Natural killer cell (primary cell): ENCODE data around the gene CDHR3. TPM values are rescaled to one million over a fixed set of nuclear protein-coding genes. Genes with fewer than 3 reads are reported as not detected.

Source experiments
- ATAC-seq, 3 donors: fragments of 150-1000 bp in 2 of 3; fragments of 200-7000 bp in 1 of 3; cut with Tn5 transposase; 1 replicate in 1 of 3; 2 replicates in 2 of 3; pipeline ENCODE4 v1.10.0; 2021; ENCODE audit warnings: mild to moderate bottlenecking in 2 of 3, moderate library complexity in 2 of 3
- DNase-seq, 2 donors: peaks; one replicate each; pipeline versions ENCODE4 v3.0.0 to v3.0.0-alpha.2; 2013 to 2021; ENCODE audit warnings: mixed read lengths in 1 of 2
- H3K27ac ChIP-seq: one replicate; pipeline ENCODE4 v1.5.1; 2013; ENCODE audit warnings: mild to moderate bottlenecking, low read length
- H3K27me3 ChIP-seq: one replicate; pipeline ENCODE4 v1.6.1; 2013; ENCODE audit warnings: low read length; ENCODE audit not compliant: control insufficient read depth, insufficient read depth
- H3K36me3 ChIP-seq: one replicate; pipeline ENCODE4 v1.6.1; 2013; ENCODE audit warnings: low read length; ENCODE audit not compliant: control insufficient read depth, insufficient read depth
- H3K4me1 ChIP-seq: one replicate; pipeline ENCODE4 v1.6.1; 2013; ENCODE audit warnings: low read length; ENCODE audit not compliant: control insufficient read depth, insufficient read depth
- H3K4me3 ChIP-seq: one replicate; pipeline ENCODE4 v1.5.1; 2013; ENCODE audit warnings: low read length
- H3K9me3 ChIP-seq: one replicate; pipeline ENCODE4 v1.6.1; 2013; ENCODE audit warnings: low read length; ENCODE audit not compliant: control insufficient read depth, insufficient read depth
- H3K27ac Mint-ChIP-seq, 2 donors: one replicate each; pipeline ENCODE4 v1.8.0; 2022; ENCODE audit warnings: mild to moderate bottlenecking in 2 of 2, mixed read lengths in 2 of 2, moderate library complexity in 1 of 2
- H3K27me3 Mint-ChIP-seq, 2 donors: one replicate each; pipeline ENCODE4 v1.8.0; 2022; ENCODE audit warnings: low read depth in 2 of 2, mixed read lengths in 2 of 2
- H3K36me3 Mint-ChIP-seq: one replicate; pipeline ENCODE4 v1.8.0; 2022; ENCODE audit warnings: mixed read lengths
- H3K4me1 Mint-ChIP-seq, 2 donors: one replicate each; pipeline ENCODE4 v1.8.0; 2022; ENCODE audit warnings: mixed read lengths in 2 of 2
- H3K4me3 Mint-ChIP-seq: one replicate; pipeline ENCODE4 v1.8.0; 2022; ENCODE audit warnings: mild to moderate bottlenecking, moderate library complexity, mixed read lengths
- H3K9me3 Mint-ChIP-seq, 2 donors: one replicate each; pipeline ENCODE4 v1.8.0; 2022; ENCODE audit warnings: mixed read lengths in 2 of 2
- CTCF ChIP-seq: fragments of 200-600 bp; IDR thresholded peaks from one replicate; pipeline ENCODE4 v1.8.0; 2022; ENCODE audit warnings: antibody characterized with exemption
- WGBS: methylation state at CpG from one replicate; pipeline ENCODE4 v1.1.7; 2013; ENCODE audit warnings: missing lambda C conversion rate; ENCODE audit not compliant: insufficient coverage; 5-methylcytosine and 5-hydroxymethylcytosine counted together
- intact Hi-C: fragments of 100-400 bp; cut with micrococcal nuclease; formaldehyde crosslinking; loops from one replicate; pipeline ENCODE4 v1.14.2; 2022
- total RNA-seq, 4 donors: library from RNA; stranded (reverse); fragments of 120-200 nt in 1 of 4; gene quantifications; one replicate each; pipeline versions ENCODE4 v1.2.3 to v1.2.4, GENCODE V29; 2013 to 2022

The CDHR3 gene
- total RNA-seq, 3 donors from 2014 or later (not counting 1 experiment from before 2014, with no cell fraction given): 9.2 to 12.4 (median 10.2) TPM

GRCh38 chr7:106016331-106016730 lies 53.3 kb downstream of the CDHR3 start:
- Mint-ChIP-seq H3K9me3 (no peaks in the 10 kb centered on the region), H3K27me3 (peaks cover 44 to 66% of the 10 kb centered on the region in 2 donors), H3K4me1 (peaks cover 0 to 6% of the 10 kb centered on the region in 2 donors), H3K36me3 (peaks cover 7% of the 10 kb centered on the region), H3K4me3 (no peak overlapping the region), H3K27ac (no peak overlapping the region)
- DNase-seq (no peak), ATAC-seq (no peak)
- no peak for TF ChIP-seq CTCF
- Histone ChIP-seq H3K36me3 (no peaks in the 10 kb centered on the region), H3K4me1 (peaks cover 7% of the 10 kb centered on the region), H3K27me3 (peaks cover 13% of the 10 kb centered on the region), H3K9me3 (no peaks in the 10 kb centered on the region), H3K27ac (no peak overlapping the region), H3K4me3 (no peak overlapping the region)
- 86% methylated on average over 2 of the region's 3 CpGs for WGBS
- intact Hi-C loops: no loop called here

DNA sequence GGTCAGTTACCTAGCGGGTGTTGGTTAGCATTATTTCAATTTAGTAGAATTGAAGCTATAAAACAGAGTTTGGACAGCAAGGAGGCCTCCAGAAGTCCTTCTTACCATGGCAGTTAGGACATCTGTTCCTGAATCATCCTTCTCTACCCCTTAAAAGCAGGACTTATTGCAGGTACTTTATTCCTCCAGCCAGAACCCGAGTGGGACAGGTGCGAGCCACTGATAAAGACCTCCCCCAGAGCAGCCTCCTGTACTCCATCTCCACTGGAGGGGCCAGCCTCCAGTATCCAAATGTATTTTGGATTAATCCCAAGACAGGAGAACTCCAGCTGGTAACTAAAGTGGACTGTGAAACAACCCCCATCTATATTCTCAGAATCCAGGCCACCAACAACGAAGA lies 54.6 kb downstream of the CDHR3 start:
- Mint-ChIP-seq H3K4me3 (no peak overlapping the region), H3K27ac (no peak overlapping the region), H3K9me3 (no peaks in the 10 kb centered on the region), H3K4me1 (peaks cover 13 to 19% of the 10 kb centered on the region in 2 donors), H3K36me3 (peaks cover 7% of the 10 kb centered on the region), H3K27me3 (peaks cover 36 to 66% of the 10 kb centered on the region in 2 donors)
- Histone ChIP-seq H3K9me3 (no peaks in the 10 kb centered on the region), H3K27me3 (peaks cover 13% of the 10 kb centered on the region), H3K27ac (no peak overlapping the region), H3K4me1 (peaks cover 20% of the 10 kb centered on the region), H3K36me3 (no peaks in the 10 kb centered on the region), H3K4me3 (no peak overlapping the region)
- intact Hi-C loops: no loop called here
- no peak for ATAC-seq
- no peak for TF ChIP-seq CTCF
- WGBS: 98% methylated on average over 4 of the region's 4 CpGs
- no peak for DNase-seq

GRCh38 chr7:106018566-106019469 lies 55.8 kb downstream of the CDHR3 start:
- no peak for DNase-seq
- peaks cover 7% of the 10 kb centered on the region for H3K36me3 Mint-ChIP-seq
- H3K4me3 ChIP-seq: no peak overlapping the region
- H3K27ac ChIP-seq: no peak overlapping the region
- H3K36me3 ChIP-seq: no peaks in the 10 kb centered on the region
- no peak overlapping the region for H3K27ac Mint-ChIP-seq
- no peaks in the 10 kb centered on the region for H3K9me3 ChIP-seq
- peaks cover 30 to 69% of the 10 kb centered on the region in 2 donors for H3K27me3 Mint-ChIP-seq
- H3K9me3 Mint-ChIP-seq: no peaks in the 10 kb centered on the region
- intact Hi-C loops: no loop called here
- peaks cover 32% of the 10 kb centered on the region for H3K4me1 ChIP-seq
- ATAC-seq: no peak
- no peak for TF ChIP-seq CTCF
- H3K4me3 Mint-ChIP-seq: no peak overlapping the region
- 82% methylated on average over 14 of the region's 14 CpGs for WGBS
- H3K27me3 ChIP-seq: peaks cover 17% of the 10 kb centered on the region
- peaks cover 24 to 31% of the 10 kb centered on the region in 2 donors for H3K4me1 Mint-ChIP-seq
